Hippocampal formation (tissue), 2 donors: Measurements from ENCODE around the gene CSRP3.
"Not testable (repeated sequence)": the region's sequence is repeated elsewhere in the genome, so short reads cannot be mapped to it uniquely, and the experiment has no call there.

Experiments used
- DNase-seq, 2 donors: peaks; one replicate each; lab custom pipeline; 2025; lab: John Stamatoyannopoulos, UW

The CSRP3 gene

GRCh38 chr11:19185516-19186052, 16.2 kb downstream of the CSRP3 start:
- no peak for DNase-seq

- DNase-seq = no peak
Observed at GRCh38 chr11:19185036-19185435, 16.7 kb downstream of the CSRP3 start.

GRCh38 chr11:19183646-19184045, 18.1 kb downstream of the CSRP3 start:
- DNase-seq = no peak

- DNase-seq = no peak
Observed at GRCh38 chr11:19181531-19182261, 20.1 kb downstream of the CSRP3 start.

- no peak for DNase-seq
Observed at GRCh38 chr11:19176629-19177186, 25.1 kb downstream of the CSRP3 start.

GRCh38 chr11:19173964-19174638, 27.7 kb downstream of the CSRP3 start:
- no peak for DNase-seq

GRCh38 chr11:19173004-19173689, 28.6 kb downstream of the CSRP3 start:
- no peak for DNase-seq

- no peak for DNase-seq
Observed at GRCh38 chr11:19168090-19168489, 33.7 kb downstream of the CSRP3 start.

GRCh38 chr11:19164881-19165280, 36.9 kb downstream of the CSRP3 start:
- DNase-seq = no peak

- DNase-seq = no peak
Observed at GRCh38 chr11:19164230-19164855, 37.4 kb downstream of the CSRP3 start.

GRCh38 chr11:19163617-19164016, 38.2 kb downstream of the CSRP3 start:
- DNase-seq = no peak

GRCh38 chr11:19162951-19163505, 38.8 kb downstream of the CSRP3 start:
- DNase-seq = no peak

GRCh38 chr11:19161651-19162050, 40.1 kb downstream of the CSRP3 start:
- no peak for DNase-seq

- no peak for DNase-seq
Observed at GRCh38 chr11:19160847-19161246, 40.9 kb downstream of the CSRP3 start.

GRCh38 chr11:19156892-19157291, 44.9 kb downstream of the CSRP3 start:
- DNase-seq = no peak

- no peak for DNase-seq
Observed at GRCh38 chr11:19145319-19145718, 56.5 kb downstream of the CSRP3 start.

- not testable (repeated sequence) for DNase-seq
Observed at GRCh38 chr11:19136884-19137283, 64.9 kb downstream of the CSRP3 start.

- no peak for DNase-seq
Observed at GRCh38 chr11:19134004-19134403, 67.8 kb downstream of the CSRP3 start.
